ENCODE measurements around the gene PLA2G4A. TPM values are rescaled to one million over a fixed set of nuclear protein-coding genes. Genes with fewer than 3 reads are reported as not detected.

PLA2G4A gene
- total RNA-seq, 4 donors from 2014 or later: 7.9 to 13.4 (median 9.5) TPM

GRCh38 chr1:186987065-186987464 is 158.3 kb downstream of the PLA2G4A start:
- TF ChIP-seq CTCF (IDR thresholded peaks at IDR 0.05; ENCODE audit: low read depth): no peak

GRCh38 chr1:186987769-186988168 is 159.0 kb downstream of the PLA2G4A start:
- no peak for TF ChIP-seq CTCF (IDR thresholded peaks at IDR 0.05; ENCODE audit: low read depth)

- TF ChIP-seq CTCF (IDR thresholded peaks at IDR 0.05; ENCODE audit: low read depth): no peak
Observed at GRCh38 chr1:186993996-186994395, 165.2 kb downstream of the PLA2G4A start.

- TF ChIP-seq CTCF (IDR thresholded peaks at IDR 0.05; ENCODE audit: low read depth): no peak
Observed at GRCh38 chr1:186994897-186995296, 166.1 kb downstream of the PLA2G4A start.

- TF ChIP-seq CTCF (IDR thresholded peaks at IDR 0.05; ENCODE audit: low read depth): no peak
Observed at GRCh38 chr1:186996816-186997215, 168.1 kb downstream of the PLA2G4A start.

- TF ChIP-seq CTCF (IDR thresholded peaks at IDR 0.05; ENCODE audit: low read depth): no peak
Observed at GRCh38 chr1:186997877-186998276, 169.1 kb downstream of the PLA2G4A start.

GRCh38 chr1:186999506-186999905 is 170.8 kb downstream of the PLA2G4A start:
- TF ChIP-seq CTCF (IDR thresholded peaks at IDR 0.05; ENCODE audit: low read depth): no peak
